Measurements from ENCODE around the gene KIAA1958.
A peak's percentile ranks its signal among the peaks of the same experiment; 100 is the strongest.

KIAA1958 gene

DNA sequence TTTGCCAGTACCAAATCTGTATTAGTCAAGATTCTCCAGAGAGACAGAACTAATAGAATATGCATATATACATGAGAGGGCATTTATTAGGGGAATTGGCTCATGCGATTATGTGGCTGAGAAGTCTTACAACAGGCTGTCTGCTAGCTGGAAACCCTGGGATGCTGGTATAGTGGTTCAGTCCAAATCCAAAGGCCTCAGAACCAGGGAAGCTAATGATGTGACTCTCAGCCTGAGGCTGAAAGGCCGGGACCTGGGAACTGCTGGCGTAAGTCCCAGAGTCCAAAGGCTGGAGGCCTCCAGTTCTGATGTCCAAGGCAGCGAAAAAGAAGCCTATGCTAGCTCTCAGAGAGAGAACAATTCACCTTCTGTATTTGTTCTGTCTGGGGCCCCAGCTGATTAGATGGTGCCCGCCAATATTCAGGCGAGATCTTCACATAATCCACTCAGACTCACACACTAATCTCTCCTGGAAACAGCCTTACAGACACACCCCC is 84.1 kb downstream of the KIAA1958 start:
- DNase-seq (ENCODE audit: low read depth) = no peak
- TF ChIP-seq, protein P1, sequence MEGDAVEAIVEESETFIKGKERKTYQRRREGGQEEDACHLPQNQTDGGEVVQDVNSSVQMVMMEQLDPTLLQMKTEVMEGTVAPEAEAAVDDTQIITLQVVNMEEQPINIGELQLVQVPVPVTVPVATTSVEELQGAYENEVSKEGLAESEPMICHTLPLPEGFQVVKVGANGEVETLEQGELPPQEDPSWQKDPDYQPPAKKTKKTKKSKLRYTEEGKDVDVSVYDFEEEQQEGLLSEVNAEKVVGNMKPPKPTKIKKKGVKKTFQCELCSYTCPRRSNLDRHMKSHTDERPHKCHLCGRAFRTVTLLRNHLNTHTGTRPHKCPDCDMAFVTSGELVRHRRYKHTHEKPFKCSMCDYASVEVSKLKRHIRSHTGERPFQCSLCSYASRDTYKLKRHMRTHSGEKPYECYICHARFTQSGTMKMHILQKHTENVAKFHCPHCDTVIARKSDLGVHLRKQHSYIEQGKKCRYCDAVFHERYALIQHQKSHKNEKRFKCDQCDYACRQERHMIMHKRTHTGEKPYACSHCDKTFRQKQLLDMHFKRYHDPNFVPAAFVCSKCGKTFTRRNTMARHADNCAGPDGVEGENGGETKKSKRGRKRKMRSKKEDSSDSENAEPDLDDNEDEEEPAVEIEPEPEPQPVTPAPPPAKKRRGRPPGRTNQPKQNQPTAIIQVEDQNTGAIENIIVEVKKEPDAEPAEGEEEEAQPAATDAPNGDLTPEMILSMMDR (IDR thresholded peaks at IDR 0.05; ENCODE audit: insufficient read depth, low read depth, low read length, missing control alignments) = no peak
- H3K4me3 ChIP-seq (ENCODE audit: low read depth, low read length) = no peak overlapping the region

DNA sequence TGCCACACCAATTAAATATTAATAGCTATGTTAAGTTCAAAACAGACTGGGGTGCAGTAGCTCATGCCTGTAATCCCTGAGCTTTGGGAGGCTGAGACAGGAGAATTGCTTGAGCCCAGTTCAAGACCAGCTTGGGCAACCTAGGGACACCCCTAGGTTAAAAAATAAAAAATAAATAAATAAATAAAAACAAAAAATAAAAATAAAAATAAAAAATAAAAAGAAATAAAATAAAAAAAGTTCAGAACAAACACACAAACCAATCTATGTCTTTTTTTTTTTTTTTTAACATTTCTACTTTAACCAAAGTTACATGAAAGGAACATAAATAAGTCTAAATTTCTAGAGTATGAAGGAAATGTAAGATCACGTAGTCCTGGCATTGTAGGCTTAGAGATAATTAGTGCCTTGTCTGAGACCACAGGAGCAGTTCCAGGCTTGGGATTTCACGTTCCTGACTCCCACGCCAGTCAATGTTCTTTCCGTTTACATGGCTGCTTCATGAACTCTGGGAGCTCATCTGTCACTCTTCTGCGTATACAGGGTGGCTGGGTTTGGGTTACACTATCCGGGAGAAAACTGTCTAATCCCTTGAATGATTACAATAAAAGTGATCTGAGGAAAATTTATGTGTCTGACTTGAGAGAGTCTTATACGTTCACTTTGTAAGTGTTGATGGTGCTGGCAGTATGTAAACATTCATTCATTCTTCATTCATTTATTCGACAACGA is 85.2 kb downstream of the KIAA1958 start:
- no peak for DNase-seq (ENCODE audit: low read depth)
- no peak overlapping the region for H3K4me3 ChIP-seq (ENCODE audit: low read depth, low read length)
- TF ChIP-seq, protein P1 (IDR thresholded peaks at IDR 0.05; ENCODE audit: insufficient read depth, low read depth, low read length, missing control alignments) = no peak

DNA sequence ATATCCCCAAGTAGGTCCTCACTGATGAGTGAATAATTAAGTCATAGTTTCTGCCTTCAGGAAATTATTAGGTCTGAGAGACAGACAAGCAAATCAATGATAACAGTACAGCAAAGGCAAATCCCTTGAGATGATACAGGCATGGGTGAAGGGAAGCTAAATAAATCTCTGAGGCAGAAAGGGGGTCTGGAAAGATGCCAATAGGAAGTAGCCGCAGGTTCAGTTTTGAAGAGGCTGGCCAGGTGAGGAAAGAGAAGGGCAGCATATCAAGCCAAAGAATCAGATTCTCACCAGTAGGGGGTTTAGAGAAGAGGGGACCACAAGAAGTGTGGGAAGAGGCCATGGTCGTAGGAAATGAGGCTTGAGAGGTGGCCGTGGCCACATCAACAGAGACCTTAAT is 85.8 kb downstream of the KIAA1958 start:
- TF ChIP-seq, protein P1 (IDR thresholded peaks at IDR 0.05; ENCODE audit: insufficient read depth, low read depth, low read length, missing control alignments) = peak; percentile 5
- peak; percentile 6 for DNase-seq (ENCODE audit: low read depth)

DNA sequence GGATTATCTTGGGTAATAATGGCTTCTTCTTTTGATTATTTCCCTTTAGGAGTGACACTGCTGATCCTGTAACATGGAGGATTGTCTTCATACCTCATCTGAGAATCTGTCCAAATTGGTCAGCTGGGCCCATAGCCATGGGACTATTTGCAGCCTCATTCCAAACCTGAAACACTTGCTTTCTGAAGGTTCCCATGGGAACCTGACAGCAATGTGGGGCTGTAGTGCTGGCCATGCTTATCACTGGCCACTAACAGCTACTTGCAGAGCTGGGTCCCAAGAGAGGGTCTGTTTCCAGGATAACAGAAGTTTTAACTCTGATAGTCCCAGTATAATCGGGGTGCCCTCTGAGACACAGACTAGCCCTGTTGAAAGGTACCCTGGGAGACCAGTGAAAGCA is 87.4 kb downstream of the KIAA1958 start:
- H3K4me3 ChIP-seq (ENCODE audit: low read depth, low read length) = no peak overlapping the region
- DNase-seq (ENCODE audit: low read depth) = no peak
- TF ChIP-seq, protein P1 (IDR thresholded peaks at IDR 0.05; ENCODE audit: insufficient read depth, low read depth, low read length, missing control alignments) = no peak

More for the DNA sequence above, 85.8 kb downstream of the KIAA1958 start:
- H3K4me3 ChIP-seq (ENCODE audit: low read depth, low read length) = no peak overlapping the region

DNA sequence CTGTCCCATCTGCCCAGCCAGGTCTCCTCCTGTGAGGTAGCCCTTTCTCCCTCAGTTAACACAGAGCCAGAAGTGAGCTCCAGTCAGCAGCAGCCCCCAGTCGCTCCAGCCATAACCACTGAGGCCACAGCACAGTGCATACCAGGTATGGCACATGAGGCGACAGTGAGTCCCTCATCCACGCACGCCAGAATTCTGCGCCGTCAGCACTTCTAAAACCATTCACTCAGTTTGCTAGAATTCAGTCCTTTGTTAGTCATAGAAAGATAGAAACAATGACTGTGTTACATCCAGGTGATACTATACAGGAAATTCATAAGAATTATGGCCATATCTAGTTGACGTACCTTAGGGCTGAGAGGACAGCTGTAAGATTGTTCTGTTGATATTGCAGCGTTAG is 88.5 kb downstream of the KIAA1958 start:
- DNase-seq (ENCODE audit: low read depth) = no peak
- TF ChIP-seq, protein P1 (IDR thresholded peaks at IDR 0.05; ENCODE audit: insufficient read depth, low read depth, low read length, missing control alignments) = no peak
- H3K4me3 ChIP-seq (ENCODE audit: low read depth, low read length) = no peak overlapping the region

DNA sequence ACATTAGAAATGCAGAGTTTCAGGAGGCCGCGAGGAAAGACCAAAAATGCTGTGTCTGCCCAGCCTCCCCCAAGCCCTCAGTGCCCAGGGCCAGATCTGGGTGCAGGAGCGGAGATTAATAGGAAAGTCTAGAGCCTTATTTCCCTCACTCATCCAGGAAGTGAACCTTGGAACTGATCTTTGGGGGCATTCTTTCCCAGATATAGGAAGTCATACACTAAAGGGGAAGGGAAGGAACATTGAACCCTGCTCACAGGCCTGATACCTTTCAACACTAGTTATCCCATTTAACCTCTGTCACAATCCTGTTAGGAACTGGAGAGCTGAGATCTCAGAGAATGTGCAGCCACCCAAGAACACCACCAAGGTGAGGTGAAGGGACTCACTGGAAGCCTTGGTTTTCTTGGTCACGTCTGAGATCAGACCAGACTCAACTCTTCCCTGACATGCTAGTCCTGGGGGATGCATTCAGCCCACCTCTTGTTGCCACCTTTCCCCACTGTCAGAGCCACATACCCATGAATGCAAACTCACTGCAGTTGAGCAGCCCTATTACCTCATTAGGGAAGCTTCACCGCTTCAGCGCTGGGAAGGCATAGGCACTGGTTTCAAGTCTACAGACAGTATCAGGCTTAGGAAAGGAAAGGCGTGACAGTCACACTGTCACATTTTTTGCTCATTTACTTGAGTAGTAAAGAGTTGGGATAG is 95.0 kb downstream of the KIAA1958 start:
- TF ChIP-seq, protein P1 (IDR thresholded peaks at IDR 0.05; ENCODE audit: insufficient read depth, low read depth, low read length, missing control alignments) = no peak
- no peak overlapping the region for H3K4me3 ChIP-seq (ENCODE audit: low read depth, low read length)
- DNase-seq (ENCODE audit: low read depth) = no peak

Data from GM12865 (cell line).